GM12874 (cell line): ENCODE measurements around the gene PCSK5.

Source experiments
- CTCF ChIP-seq: IDR thresholded peaks from 2 replicates; pipeline ENCODE4 v1.5.1; 2011; ENCODE audit warnings: low read depth, mild to moderate bottlenecking, control low read depth, low read length, moderate library complexity; ENCODE audit not compliant: insufficient read depth

PCSK5 gene

GRCh38 chr9:75983319-75984045, 93.0 kb downstream of the PCSK5 start:
- no peak for TF ChIP-seq CTCF

- TF ChIP-seq CTCF = no peak
These were observed 95.0 kb downstream of the PCSK5 start for GRCh38 chr9:75985515-75985914.

GRCh38 chr9:75988663-75989062, 98.2 kb downstream of the PCSK5 start:
- no peak for TF ChIP-seq CTCF

- TF ChIP-seq CTCF = no peak
These were observed 99.7 kb downstream of the PCSK5 start for GRCh38 chr9:75990156-75990555.

- TF ChIP-seq CTCF = no peak
These were observed 100.3 kb downstream of the PCSK5 start for GRCh38 chr9:75990576-75991304.

GRCh38 chr9:75992482-75993206, 102.2 kb downstream of the PCSK5 start:
- TF ChIP-seq CTCF = no peak

GRCh38 chr9:75993434-75993833, 103.0 kb downstream of the PCSK5 start:
- TF ChIP-seq CTCF = no peak
